Natural killer cell (primary cell): ENCODE results near the gene GIGYF1. TPM values are rescaled to one million over a fixed set of nuclear protein-coding genes. Genes with fewer than 3 reads are reported as not detected.
A peak's percentile ranks its signal among the peaks of the same experiment; 100 is the strongest.
"Not testable (repeated sequence)": the region's sequence is repeated elsewhere in the genome, so short reads cannot be mapped to it uniquely, and the experiment has no call there.

Experiments
- ATAC-seq, 3 donors: fragments of 150-1000 bp in 2 of 3; fragments of 200-7000 bp in 1 of 3; cut with Tn5 transposase; 1 replicate in 1 of 3; 2 replicates in 2 of 3; pipeline ENCODE4 v1.10.0; 2021; ENCODE audit warnings: mild to moderate bottlenecking in 2 of 3, moderate library complexity in 2 of 3
- DNase-seq, 2 donors: peaks; one replicate each; pipeline versions ENCODE4 v3.0.0 to v3.0.0-alpha.2; 2013 to 2021; ENCODE audit warnings: mixed read lengths in 1 of 2
- H3K27ac ChIP-seq: one replicate; pipeline ENCODE4 v1.5.1; 2013; ENCODE audit warnings: mild to moderate bottlenecking, low read length
- H3K27me3 ChIP-seq: one replicate; pipeline ENCODE4 v1.6.1; 2013; ENCODE audit warnings: low read length; ENCODE audit not compliant: control insufficient read depth, insufficient read depth
- H3K36me3 ChIP-seq: one replicate; pipeline ENCODE4 v1.6.1; 2013; ENCODE audit warnings: low read length; ENCODE audit not compliant: control insufficient read depth, insufficient read depth
- H3K4me1 ChIP-seq: one replicate; pipeline ENCODE4 v1.6.1; 2013; ENCODE audit warnings: low read length; ENCODE audit not compliant: control insufficient read depth, insufficient read depth
- H3K4me3 ChIP-seq: one replicate; pipeline ENCODE4 v1.5.1; 2013; ENCODE audit warnings: low read length
- H3K9me3 ChIP-seq: one replicate; pipeline ENCODE4 v1.6.1; 2013; ENCODE audit warnings: low read length; ENCODE audit not compliant: control insufficient read depth, insufficient read depth
- H3K27ac Mint-ChIP-seq, 2 donors: one replicate each; pipeline ENCODE4 v1.8.0; 2022; ENCODE audit warnings: mild to moderate bottlenecking in 2 of 2, mixed read lengths in 2 of 2, moderate library complexity in 1 of 2
- H3K27me3 Mint-ChIP-seq, 2 donors: one replicate each; pipeline ENCODE4 v1.8.0; 2022; ENCODE audit warnings: low read depth in 2 of 2, mixed read lengths in 2 of 2
- H3K36me3 Mint-ChIP-seq: one replicate; pipeline ENCODE4 v1.8.0; 2022; ENCODE audit warnings: mixed read lengths
- H3K4me1 Mint-ChIP-seq, 2 donors: one replicate each; pipeline ENCODE4 v1.8.0; 2022; ENCODE audit warnings: mixed read lengths in 2 of 2
- H3K4me3 Mint-ChIP-seq: one replicate; pipeline ENCODE4 v1.8.0; 2022; ENCODE audit warnings: mild to moderate bottlenecking, moderate library complexity, mixed read lengths
- H3K9me3 Mint-ChIP-seq, 2 donors: one replicate each; pipeline ENCODE4 v1.8.0; 2022; ENCODE audit warnings: mixed read lengths in 2 of 2
- WGBS: methylation state at CpG from one replicate; pipeline ENCODE4 v1.1.7; 2013; ENCODE audit warnings: missing lambda C conversion rate; ENCODE audit not compliant: insufficient coverage; 5-methylcytosine and 5-hydroxymethylcytosine counted together
- intact Hi-C: fragments of 100-400 bp; cut with micrococcal nuclease; formaldehyde crosslinking; loops from one replicate; pipeline ENCODE4 v1.14.2; 2022
- total RNA-seq, 4 donors: library from RNA; stranded (reverse); fragments of 120-200 nt in 1 of 4; gene quantifications; one replicate each; pipeline versions ENCODE4 v1.2.3 to v1.2.4, GENCODE V29; 2013 to 2022
- TF ChIP-seq, protein P1 (sequence below): fragments of 200-600 bp; IDR thresholded peaks from one replicate; pipeline ENCODE4 v1.8.0; 2022; ENCODE audit warnings: antibody characterized with exemption

GIGYF1 gene
- total RNA-seq, 3 donors from 2014 or later (not counting 1 experiment from before 2014, with no cell fraction given), result 92.0 to 102 (median 101) TPM

DNA sequence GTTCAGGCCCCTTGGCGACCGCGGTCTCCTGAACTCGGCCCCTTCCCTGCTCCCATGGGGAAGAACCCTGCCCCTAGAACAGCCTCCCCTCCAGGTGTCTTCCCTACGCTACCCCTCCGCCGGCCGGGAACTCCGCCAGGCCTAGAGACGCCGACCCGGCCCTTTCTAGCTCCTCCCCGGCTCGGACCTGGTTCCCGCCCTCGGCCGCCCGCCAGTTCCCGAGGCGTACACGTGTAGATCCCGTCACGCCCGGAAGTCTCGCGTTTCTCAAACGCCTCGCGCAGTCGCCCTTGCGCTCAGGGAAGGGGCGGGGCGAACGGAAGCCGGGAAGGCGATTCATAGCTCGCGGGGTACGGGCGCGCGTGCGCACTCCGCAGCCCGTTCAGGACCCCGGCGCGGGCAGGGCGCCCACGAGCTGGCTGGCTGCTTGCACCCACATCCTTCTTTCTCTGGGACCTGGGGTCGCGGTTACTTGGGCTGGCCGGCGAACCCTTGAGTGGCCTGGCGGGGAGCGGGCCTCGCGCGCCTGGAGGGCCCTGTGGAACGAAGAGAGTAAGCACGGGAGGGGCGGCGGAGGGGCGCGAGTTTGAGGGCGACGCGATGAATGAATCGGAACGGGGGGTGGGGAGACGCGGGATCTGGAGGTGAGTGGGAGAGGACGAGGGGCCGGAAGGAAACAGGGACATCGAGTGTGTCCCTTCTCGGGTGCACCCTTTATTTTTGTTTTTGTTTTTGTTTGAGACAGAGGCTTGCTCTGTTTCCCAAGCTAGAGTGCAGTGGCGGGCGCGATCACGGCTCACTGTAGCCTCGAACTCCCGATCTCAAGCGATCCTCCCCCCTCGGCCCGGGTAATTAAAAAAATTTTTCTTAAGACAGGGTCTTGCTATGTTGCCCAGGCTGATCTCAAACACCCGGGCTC, 12.0 kb upstream of the GIGYF1 start, which contains the start of gene POP7:
Gene POP7 (plus strand): TSS at position 369 of the 919 bp plus-strand sequence. CDS start 710 bp downstream, outside the sequence.
- peak; percentile 96 to 99 (median 97) for ATAC-seq
- TF ChIP-seq, protein P1, sequence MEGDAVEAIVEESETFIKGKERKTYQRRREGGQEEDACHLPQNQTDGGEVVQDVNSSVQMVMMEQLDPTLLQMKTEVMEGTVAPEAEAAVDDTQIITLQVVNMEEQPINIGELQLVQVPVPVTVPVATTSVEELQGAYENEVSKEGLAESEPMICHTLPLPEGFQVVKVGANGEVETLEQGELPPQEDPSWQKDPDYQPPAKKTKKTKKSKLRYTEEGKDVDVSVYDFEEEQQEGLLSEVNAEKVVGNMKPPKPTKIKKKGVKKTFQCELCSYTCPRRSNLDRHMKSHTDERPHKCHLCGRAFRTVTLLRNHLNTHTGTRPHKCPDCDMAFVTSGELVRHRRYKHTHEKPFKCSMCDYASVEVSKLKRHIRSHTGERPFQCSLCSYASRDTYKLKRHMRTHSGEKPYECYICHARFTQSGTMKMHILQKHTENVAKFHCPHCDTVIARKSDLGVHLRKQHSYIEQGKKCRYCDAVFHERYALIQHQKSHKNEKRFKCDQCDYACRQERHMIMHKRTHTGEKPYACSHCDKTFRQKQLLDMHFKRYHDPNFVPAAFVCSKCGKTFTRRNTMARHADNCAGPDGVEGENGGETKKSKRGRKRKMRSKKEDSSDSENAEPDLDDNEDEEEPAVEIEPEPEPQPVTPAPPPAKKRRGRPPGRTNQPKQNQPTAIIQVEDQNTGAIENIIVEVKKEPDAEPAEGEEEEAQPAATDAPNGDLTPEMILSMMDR, result no peak

DNA sequence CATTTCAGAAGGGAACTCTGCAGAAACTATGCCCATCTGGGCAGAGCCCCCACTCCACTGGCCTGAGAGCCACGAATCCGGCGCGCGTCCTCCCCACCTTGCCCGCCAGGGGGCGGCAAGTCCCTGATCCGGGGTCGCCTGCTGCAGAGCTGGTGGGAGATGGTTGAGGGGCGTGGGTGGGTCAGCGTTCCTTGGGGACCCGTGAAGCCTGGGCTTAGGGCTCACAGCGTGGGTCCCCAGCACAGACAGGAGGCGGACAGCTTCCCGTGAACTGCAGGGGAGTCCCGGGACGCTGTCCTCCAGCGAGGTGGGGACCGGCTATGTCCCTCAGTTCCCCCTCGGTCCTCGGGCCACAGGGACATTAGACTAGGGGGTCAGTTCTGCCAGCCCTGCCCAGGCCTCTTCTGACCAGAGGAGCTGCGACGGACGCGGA, 11.3 kb upstream of the GIGYF1 start:
- under 1% methylated on average over 25 of the region's 25 CpGs for WGBS
- no peaks in the 10 kb centered on the region for H3K36me3 Mint-ChIP-seq
- H3K4me3 ChIP-seq, result peak overlapping the region; percentile 86

More for the DNA sequence above, 12.0 kb upstream of the GIGYF1 start, which contains the start of gene POP7:
- Histone ChIP-seq H3K36me3 (no peaks in the 10 kb centered on the region), H3K27ac (peak within 1 kb of the TSS; percentile 86), H3K4me3 (peak within 1 kb of the TSS; percentile 86), H3K27me3 (no peaks in the 10 kb centered on the region), H3K4me1 (peaks cover 16% of the 10 kb centered on the region), H3K9me3 (no peaks in the 10 kb centered on the region)
- no peaks in the 10 kb centered on the region for H3K36me3 Mint-ChIP-seq
- peak; percentile 98 to 99 for DNase-seq
- WGBS, result under 1% methylated on average over 86 of the region's 86 CpGs
- peaks cover 0 to 5% of the 10 kb centered on the region in 2 donors for H3K27me3 Mint-ChIP-seq
- peak within 1 kb of the TSS; percentile 98 for H3K4me3 Mint-ChIP-seq
- no peaks in the 10 kb centered on the region for H3K9me3 Mint-ChIP-seq
- intact Hi-C loops, result loop anchor here (1.0 to 2.0 kb wide), 2 partner anchors 19 to 145 kb away; no protein-coding TSS in a partner anchor
- H3K27ac Mint-ChIP-seq, result peak within 1 kb of the TSS; percentile 89 to 97
- H3K4me1 Mint-ChIP-seq, result peaks cover 6 to 21% of the 10 kb centered on the region in 2 donors

GRCh38 chr7:100701089-100701488, 7.0 kb upstream of the GIGYF1 start:
- WGBS, result 82% methylated on average over 3 of the region's 3 CpGs
- H3K27me3 Mint-ChIP-seq, H3K4me3 Mint-ChIP-seq, H3K27me3 ChIP-seq, H3K9me3 ChIP-seq, H3K4me3 ChIP-seq, H3K4me1 Mint-ChIP-seq, H3K4me1 ChIP-seq, intact Hi-C loops, H3K36me3 Mint-ChIP-seq, H3K36me3 ChIP-seq, H3K9me3 Mint-ChIP-seq, DNase-seq, ATAC-seq, H3K27ac ChIP-seq, H3K27ac Mint-ChIP-seq: not testable (repeated sequence)

More for the DNA sequence above, 11.3 kb upstream of the GIGYF1 start:
- peak overlapping the region; percentile 98 for H3K4me3 Mint-ChIP-seq
- ATAC-seq (peak; percentile 57 to 77 (median 61)), DNase-seq (peak; percentile 81 to 84)
- H3K4me1 Mint-ChIP-seq, result peaks cover 6 to 21% of the 10 kb centered on the region in 2 donors
- H3K27me3 Mint-ChIP-seq, result peaks cover 0 to 5% of the 10 kb centered on the region in 2 donors
- H3K27ac Mint-ChIP-seq, result peak overlapping the region; percentile 89 to 97
- Histone ChIP-seq H3K27ac (peak overlapping the region; percentile 86), H3K9me3 (no peaks in the 10 kb centered on the region), H3K4me1 (peaks cover 16% of the 10 kb centered on the region), H3K27me3 (no peaks in the 10 kb centered on the region), H3K36me3 (no peaks in the 10 kb centered on the region)
- TF ChIP-seq, protein P1, result peak; percentile 99
- intact Hi-C loops, result loop anchor here (1.0 to 2.0 kb wide), 2 partner anchors 20 to 145 kb away; no protein-coding TSS in a partner anchor
- H3K9me3 Mint-ChIP-seq, result no peaks in the 10 kb centered on the region

GRCh38 chr7:100699018-100699417, 5.0 kb upstream of the GIGYF1 start:
- H3K36me3 Mint-ChIP-seq, result no peaks in the 10 kb centered on the region
- no peaks in the 10 kb centered on the region for H3K9me3 Mint-ChIP-seq
- H3K4me1 Mint-ChIP-seq, result no peaks in the 10 kb centered on the region
- peaks cover 0 to 5% of the 10 kb centered on the region in 2 donors for H3K27me3 Mint-ChIP-seq
- H3K9me3 ChIP-seq, result no peaks in the 10 kb centered on the region
- no peak for DNase-seq
- no peak overlapping the region for H3K27ac ChIP-seq
- intact Hi-C loops, result loop anchor here (10.0 kb wide), 1 partner anchor 224 kb away; the partner anchor contains the start of gene TSC22D4
- no peak overlapping the region for H3K4me3 ChIP-seq
- no peak overlapping the region for H3K27ac Mint-ChIP-seq
- TF ChIP-seq, protein P1, result no peak
- no peaks in the 10 kb centered on the region for H3K36me3 ChIP-seq
- no peak overlapping the region for H3K4me3 Mint-ChIP-seq
- no peaks in the 10 kb centered on the region for H3K27me3 ChIP-seq
- ATAC-seq, result no peak
- peaks cover 9% of the 10 kb centered on the region for H3K4me1 ChIP-seq
- 89% methylated on average over 5 of the region's 6 CpGs for WGBS
